Middle frontal gyrus (tissue), 1 donor: ENCODE measurements around the gene TSKS.

Experiments
- DNase-seq: peaks from one replicate; pipeline ENCODE4 v3.0.0-alpha.2; 2015; ENCODE audit warnings: low spot score; ENCODE audit errors: extremely low spot score

TSKS gene

GRCh38 chr19:49793561-49793840 lies 30.4 kb upstream of the TSKS start:
- DNase-seq = no peak

GRCh38 chr19:49792829-49793560 lies 29.9 kb upstream of the TSKS start:
- no peak for DNase-seq

GRCh38 chr19:49791776-49792445 lies 28.8 kb upstream of the TSKS start:
- no peak for DNase-seq

GRCh38 chr19:49790866-49791265 lies 27.8 kb upstream of the TSKS start:
- DNase-seq = no peak

GRCh38 chr19:49788857-49789256 lies 25.8 kb upstream of the TSKS start:
- no peak for DNase-seq

GRCh38 chr19:49787746-49788145 lies 24.6 kb upstream of the TSKS start:
- no peak for DNase-seq

- no peak for DNase-seq
Measured at GRCh38 chr19:49786376-49786820, 23.3 kb upstream of the TSKS start.

GRCh38 chr19:49782515-49782914 lies 19.4 kb upstream of the TSKS start:
- no peak for DNase-seq

GRCh38 chr19:49781394-49781793 lies 18.3 kb upstream of the TSKS start:
- DNase-seq = no peak

GRCh38 chr19:49780861-49781260 lies 17.8 kb upstream of the TSKS start:
- no peak for DNase-seq

- DNase-seq = no peak
Measured at GRCh38 chr19:49779731-49780555, 16.8 kb upstream of the TSKS start.

- no peak for DNase-seq
Measured at GRCh38 chr19:49776371-49776764, 13.3 kb upstream of the TSKS start.

GRCh38 chr19:49775742-49776370 lies 12.8 kb upstream of the TSKS start:
- no peak for DNase-seq

- DNase-seq = no peak
Measured at GRCh38 chr19:49774969-49775368, 11.9 kb upstream of the TSKS start.

GRCh38 chr19:49773663-49774350 lies 10.7 kb upstream of the TSKS start:
- no peak for DNase-seq

GRCh38 chr19:49772850-49773432 lies 9.8 kb upstream of the TSKS start:
- DNase-seq = no peak

- DNase-seq = no peak
Measured at GRCh38 chr19:49771674-49772139, 8.6 kb upstream of the TSKS start.

- no peak for DNase-seq
Measured at GRCh38 chr19:49770529-49770928, 7.4 kb upstream of the TSKS start.

GRCh38 chr19:49767967-49768581 lies 5.0 kb upstream of the TSKS start:
- DNase-seq = no peak

- DNase-seq = no peak
Measured at GRCh38 chr19:49767381-49767780, 4.3 kb upstream of the TSKS start.
